H1 (cell line): ENCODE results near the gene TRIM21. TPM values are rescaled to one million over a fixed set of nuclear protein-coding genes. Genes with fewer than 3 reads are reported as not detected.

ENCODE experiments used
- ASH2L ChIP-seq: fragments of 200-600, 300-600 bp; sonication (generic); IDR thresholded peaks from one replicate; pipeline ENCODE4 v1.7.1; 2017; ENCODE audit warnings: low read length
- CTCF ChIP-seq, 3 experiments: IDR thresholded peaks; 1 replicate in 2 of 3; 2 replicates in 1 of 3; pipeline versions ENCODE4 v1.5.1 to v1.6.1; 2011; ENCODE audit warnings: low read length in 3 of 3, mild to moderate bottlenecking in 3 of 3, inconsistent platforms in 2 of 3, low read depth in 1 of 3, moderate library complexity in 1 of 3; ENCODE audit not compliant: insufficient read depth in 1 of 3; ENCODE audit errors: control extremely low read depth in 1 of 3
- EGR1 ChIP-seq: IDR thresholded peaks from 2 replicates; pipeline ENCODE4 v1.6.1; 2011; ENCODE audit warnings: low read depth, low read length, borderline replicate concordance
- POLR2A ChIP-seq, 2 experiments: IDR thresholded peaks; 1 replicate in 1 of 2; 2 replicates in 1 of 2; pipeline ENCODE4 v1.6.1; 2011; ENCODE audit warnings: low read depth in 2 of 2, low read length in 2 of 2, mild to moderate bottlenecking in 2 of 2; ENCODE audit errors: control extremely low read depth in 1 of 2
- polyA plus RNA-seq, 7 experiments: library from polyadenylated mRNA; depleted of rRNA in 3 of 7; stranded (reverse) in 5 of 7; unstranded in 2 of 7; fragments of >200 nt in 5 of 7; fragments of 200-250 nt in 2 of 7; gene quantifications; 1 replicate in 5 of 7; 2 replicates in 1 of 7; 4 replicates in 1 of 7; pipeline versions ENCODE4 v1.2.1 to v1.2.3, GENCODE V29; 2011 to 2013; ENCODE audit warnings: missing spikeins in 2 of 7, mixed read lengths in 2 of 7
- total RNA-seq: library from RNA; stranded (reverse); fragmentation: NEBNext Ultra II Directional; extraction: Animal tissue kit (Norgen Biotek cat#: 25700); gene quantifications from 2 replicates; pipeline ENCODE4 v1.2.1, GENCODE V29; 2021

The TRIM21 gene
- total and polyA plus RNA-seq, 2 of the 8 experiments (the other 6 are each of a cell fraction or from before 2014, with no cell fraction given): 15.6 to 16.7 TPM

- TF ChIP-seq ASH2L (no peak), EGR1 (no peak), CTCF (IDR thresholded peaks at IDR 0.05; ENCODE audit: control extremely low read depth in 1 of 3, insufficient read depth in 1 of 3, low read depth in 1 of 3, low read length in 3 of 3) (no peak), POLR2A (IDR thresholded peaks at IDR 0.05; ENCODE audit: control extremely low read depth in 1 of 2, low read depth in 2 of 2, low read length in 2 of 2) (no peak)
Measured at GRCh38 chr11:4388221-4388620, 5.3 kb downstream of the TRIM21 start (continued).
